DND-41 (cell line): ENCODE data around the gene CLCN2.

ENCODE experiments used
- ATAC-seq: fragments of 200-7000 bp; cut with Tn5 transposase; 3 replicates; pipeline ENCODE4 v1.9.1; 2021; ENCODE audit warnings: low read depth; ENCODE audit not compliant: insufficient read depth
- DNase-seq: peaks from one replicate; pipeline ENCODE4 v3.0.0-alpha.2; 2020
- H2AFZ ChIP-seq: 2 replicates; pipeline ENCODE4 v1.6.0; 2012; ENCODE audit warnings: low read depth, low read length
- H3K27ac ChIP-seq: 2 replicates; pipeline ENCODE4 v1.5.1; 2012; ENCODE audit warnings: low read length, inconsistent platforms
- H3K27me3 ChIP-seq: fragments of 200-600 bp; sonication (generic); 2 replicates; pipeline ENCODE4 v1.6.0; 2012; ENCODE audit warnings: low read length, mild to moderate bottlenecking, inconsistent platforms; ENCODE audit not compliant: insufficient read depth, poor library complexity
- H3K36me3 ChIP-seq: 2 replicates; pipeline ENCODE4 v1.5.1; 2012; ENCODE audit warnings: low read length, inconsistent platforms; ENCODE audit not compliant: insufficient read depth
- H3K4me1 ChIP-seq: 2 replicates; pipeline ENCODE4 v1.5.1; 2012; ENCODE audit warnings: mild to moderate bottlenecking, low read length; ENCODE audit not compliant: insufficient read depth
- H3K4me2 ChIP-seq: 2 replicates; pipeline ENCODE4 v1.6.0; 2012; ENCODE audit warnings: mild to moderate bottlenecking, moderate library complexity, low read length, inconsistent platforms; ENCODE audit not compliant: insufficient read depth
- H3K4me3 ChIP-seq, 2 experiments: fragments of 200-600 bp in 1 of 2; shearing (Covaris generic) in 1 of 2; 2 replicates each; pipeline ENCODE4 v1.5.1; 2012 to 2016; ENCODE audit warnings: inconsistent platforms in 2 of 2, low read length in 2 of 2, mild to moderate bottlenecking in 2 of 2, low read depth in 1 of 2, moderate library complexity in 1 of 2
- H3K79me2 ChIP-seq: 2 replicates; pipeline ENCODE4 v1.6.0; 2012; ENCODE audit warnings: low read length, inconsistent platforms; ENCODE audit not compliant: insufficient read depth
- H3K9ac ChIP-seq: 2 replicates; pipeline ENCODE4 v1.6.0; 2012; ENCODE audit warnings: low read depth, mild to moderate bottlenecking, inconsistent platforms, low read length, moderate library complexity
- H3K9me3 ChIP-seq: 2 replicates; pipeline ENCODE4 v1.5.1; 2012; ENCODE audit warnings: low read length, moderate library complexity, mild to moderate bottlenecking, inconsistent platforms; ENCODE audit not compliant: insufficient read depth, severe bottlenecking
- H4K20me1 ChIP-seq: 2 replicates; pipeline ENCODE4 v1.6.0; 2012; ENCODE audit warnings: low read length; ENCODE audit not compliant: insufficient read depth
- CTCF ChIP-seq: IDR thresholded peaks from 2 replicates; pipeline ENCODE4 v1.5.1; 2012; ENCODE audit warnings: borderline replicate concordance, low read length, moderate library complexity, mild to moderate bottlenecking; ENCODE audit not compliant: poor library complexity, severe bottlenecking; ENCODE audit errors: extremely low read depth
- EZH2 ChIP-seq: IDR thresholded peaks from 3 replicates; pipeline ENCODE4 v1.6.1; 2012; ENCODE audit warnings: borderline replicate concordance, low read depth, mild to moderate bottlenecking, moderate library complexity, low read length, inconsistent platforms; ENCODE audit not compliant: severe bottlenecking

The CLCN2 gene

GRCh38 chr3:184298759-184299487, 62.5 kb downstream of the CLCN2 start, which contains the start of gene PSMD2:
PSMD2 (plus strand) TSS chr3:184299241; CDS start chr3:184299267, 26 bp downstream.
- Histone ChIP-seq H3K4me3 (peak within 1 kb of the TSS; percentile 51 to 92), H4K20me1 (peaks cover 28% of the 10 kb centered on the region; the same call in 1 of the 2 replicates), H3K4me2 (peak within 1 kb of the TSS; percentile 81), H3K9me3 (no peaks in the 10 kb centered on the region), H2AFZ (peak within 1 kb of the TSS; percentile 92), H3K4me1 (peaks cover 34% of the 10 kb centered on the region), H3K9ac (peak within 1 kb of the TSS; percentile 81), H3K27me3 (no peaks in the 10 kb centered on the region), H3K79me2 (peaks cover 45% of the 10 kb centered on the region), H3K36me3 (peaks cover 47% of the 10 kb centered on the region), H3K27ac (peak within 1 kb of the TSS; percentile 81)
- DNase-seq (peak; percentile 98), ATAC-seq (peak; percentile 97)
- TF ChIP-seq CTCF, result no peak

GRCh38 chr3:184296616-184297015, 64.8 kb downstream of the CLCN2 start:
- no peaks in the 10 kb centered on the region for H3K9me3 ChIP-seq
- DNase-seq (no peak), ATAC-seq (no peak)
- no peak overlapping the region for H3K27ac ChIP-seq
- H3K27me3 ChIP-seq, result peaks cover 7% of the 10 kb centered on the region
- H3K4me2 ChIP-seq, result no peak overlapping the region
- peaks cover 28% of the 10 kb centered on the region for H3K4me1 ChIP-seq
- H3K36me3 ChIP-seq, result peaks cover 24% of the 10 kb centered on the region
- H4K20me1 ChIP-seq, result peaks cover 16% of the 10 kb centered on the region; the same call in 1 of the 2 replicates
- no peak for TF ChIP-seq CTCF
- no peak for TF ChIP-seq EZH2
- H3K79me2 ChIP-seq, result peaks cover 25% of the 10 kb centered on the region
- no peak overlapping the region for H3K9ac ChIP-seq
- H2AFZ ChIP-seq, result no peak overlapping the region
- H3K4me3 ChIP-seq, result no peak overlapping the region
